Measurements from ENCODE around the gene C3orf22. TPM values are rescaled to one million over a fixed set of nuclear protein-coding genes. Genes with fewer than 3 reads are reported as not detected.

Gene C3orf22
- total and polyA plus RNA-seq, 2 experiments from 2014 or later = not detected

DNA sequence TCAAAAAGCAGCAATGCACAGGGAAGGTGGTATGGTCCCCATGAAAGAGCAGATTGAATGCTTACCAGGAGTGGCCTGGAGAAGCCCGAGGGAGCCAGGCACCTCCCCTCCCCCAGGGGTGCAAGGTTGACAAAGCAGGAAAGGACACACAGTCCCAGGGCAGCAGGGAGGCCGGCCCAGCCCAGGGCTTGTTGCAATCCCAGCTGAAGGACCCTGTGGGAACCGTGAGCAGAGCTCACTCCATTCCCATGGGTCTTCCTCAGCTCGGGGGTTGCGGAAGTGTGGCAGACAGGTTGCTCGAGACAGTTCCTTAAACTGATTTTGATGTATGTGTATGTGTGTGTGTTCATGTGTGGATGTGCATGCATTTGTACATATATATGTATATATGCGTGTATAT lies 57.0 kb downstream of the C3orf22 start:
- peak in 1 of 2 donors; percentile 11 for DNase-seq (ENCODE audit: low read depth in 1 of 2, low spot score in 1 of 2)
- no peaks in the 10 kb centered on the region for H3K36me3 ChIP-seq
- H3K4me3 ChIP-seq = no peak overlapping the region
- TF ChIP-seq, protein P1, sequence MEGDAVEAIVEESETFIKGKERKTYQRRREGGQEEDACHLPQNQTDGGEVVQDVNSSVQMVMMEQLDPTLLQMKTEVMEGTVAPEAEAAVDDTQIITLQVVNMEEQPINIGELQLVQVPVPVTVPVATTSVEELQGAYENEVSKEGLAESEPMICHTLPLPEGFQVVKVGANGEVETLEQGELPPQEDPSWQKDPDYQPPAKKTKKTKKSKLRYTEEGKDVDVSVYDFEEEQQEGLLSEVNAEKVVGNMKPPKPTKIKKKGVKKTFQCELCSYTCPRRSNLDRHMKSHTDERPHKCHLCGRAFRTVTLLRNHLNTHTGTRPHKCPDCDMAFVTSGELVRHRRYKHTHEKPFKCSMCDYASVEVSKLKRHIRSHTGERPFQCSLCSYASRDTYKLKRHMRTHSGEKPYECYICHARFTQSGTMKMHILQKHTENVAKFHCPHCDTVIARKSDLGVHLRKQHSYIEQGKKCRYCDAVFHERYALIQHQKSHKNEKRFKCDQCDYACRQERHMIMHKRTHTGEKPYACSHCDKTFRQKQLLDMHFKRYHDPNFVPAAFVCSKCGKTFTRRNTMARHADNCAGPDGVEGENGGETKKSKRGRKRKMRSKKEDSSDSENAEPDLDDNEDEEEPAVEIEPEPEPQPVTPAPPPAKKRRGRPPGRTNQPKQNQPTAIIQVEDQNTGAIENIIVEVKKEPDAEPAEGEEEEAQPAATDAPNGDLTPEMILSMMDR (IDR thresholded peaks at IDR 0.05; ENCODE audit: low read depth, low read length) = no peak
- H3K4me1 ChIP-seq (ENCODE audit: low read depth) = no peaks in the 10 kb centered on the region
- H3K9me3 ChIP-seq (ENCODE audit: low read depth) = no peaks in the 10 kb centered on the region
- H3K27ac ChIP-seq = no peak overlapping the region
- H3K27me3 ChIP-seq = no peaks in the 10 kb centered on the region

DNA sequence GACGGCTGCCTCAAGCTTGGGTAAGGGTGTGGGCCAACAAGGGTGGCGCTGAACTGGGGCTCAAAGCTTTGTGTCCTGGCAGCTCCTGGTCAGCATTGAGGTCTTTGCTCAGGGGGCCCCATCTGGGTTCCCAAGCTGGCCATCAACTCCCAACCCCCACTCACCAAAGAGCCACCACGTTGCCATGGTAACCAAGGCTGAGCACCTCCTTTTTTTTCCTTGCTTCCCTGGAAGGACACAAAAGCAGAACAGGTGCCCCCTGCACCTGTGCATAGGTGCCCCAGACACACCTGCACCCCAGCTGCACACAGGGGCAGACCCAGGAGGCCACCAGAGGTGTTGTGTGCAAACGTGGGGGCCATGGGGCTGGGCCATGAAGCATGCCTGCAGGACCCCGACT lies 57.7 kb downstream of the C3orf22 start:
- Histone ChIP-seq H3K4me1 (ENCODE audit: low read depth) (no peaks in the 10 kb centered on the region), H3K36me3 (no peaks in the 10 kb centered on the region), H3K9me3 (ENCODE audit: low read depth) (no peaks in the 10 kb centered on the region), H3K27ac (no peak overlapping the region), H3K4me3 (no peak overlapping the region), H3K27me3 (no peaks in the 10 kb centered on the region)
- no peak for DNase-seq (ENCODE audit: low read depth in 1 of 2, low spot score in 1 of 2)
- TF ChIP-seq, protein P1 (IDR thresholded peaks at IDR 0.05; ENCODE audit: low read depth, low read length) = no peak

DNA sequence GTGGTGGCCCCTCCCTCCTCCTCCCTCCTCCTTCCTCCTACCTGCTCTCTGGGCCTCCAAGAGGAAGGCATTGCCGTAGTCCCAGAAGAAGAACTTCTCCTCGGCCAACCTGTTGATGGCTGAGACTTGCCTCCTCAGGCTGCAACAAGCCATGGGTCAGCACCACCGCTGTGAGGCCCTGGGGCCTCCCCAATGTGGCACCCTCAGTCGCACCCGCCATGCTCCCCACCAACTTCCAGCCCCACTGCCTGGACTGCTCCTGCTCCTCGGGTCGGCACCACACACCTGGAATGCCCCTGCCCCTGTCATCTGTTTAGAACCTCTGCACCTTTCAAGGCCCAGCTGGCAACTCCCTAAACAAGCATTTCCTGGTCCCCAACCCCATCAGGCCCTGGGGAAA lies 58.7 kb downstream of the C3orf22 start:
- Histone ChIP-seq H3K27ac (no peak overlapping the region), H3K4me1 (ENCODE audit: low read depth) (no peaks in the 10 kb centered on the region), H3K9me3 (ENCODE audit: low read depth) (no peaks in the 10 kb centered on the region), H3K36me3 (no peaks in the 10 kb centered on the region), H3K27me3 (no peaks in the 10 kb centered on the region), H3K4me3 (no peak overlapping the region)
- DNase-seq (ENCODE audit: low read depth in 1 of 2, low spot score in 1 of 2) = no peak
- TF ChIP-seq, protein P1 (IDR thresholded peaks at IDR 0.05; ENCODE audit: low read depth, low read length) = no peak

Other genes starting within 250 kb of the C3orf22 start
- gene KLF15, start 201.5 kb downstream of the C3orf22 start, total RNA-seq = 9.5 and 16.5 TPM in 2 replicates
- 0.75 and 6.3 TPM in 2 replicates for gene KLF15, start 201.5 kb downstream of the C3orf22 start, polyA plus RNA-seq
- gene CFAP100, start 164.0 kb downstream of the C3orf22 start, total RNA-seq = not detected in 2 replicates
- gene CFAP100, start 164.0 kb downstream of the C3orf22 start, polyA plus RNA-seq = 0.09 TPM in 1 of 2 replicates, not detected in the other
- gene ZXDC, start 83.0 kb downstream of the C3orf22 start, total RNA-seq = 34.3 and 56.3 TPM in 2 replicates
- gene ZXDC, start 83.0 kb downstream of the C3orf22 start, polyA plus RNA-seq = 40.4 and 46.3 TPM in 2 replicates
- not detected in 2 replicates for gene UROC1, start 41.2 kb downstream of the C3orf22 start, total RNA-seq
- not detected in 2 replicates for gene UROC1, start 41.2 kb downstream of the C3orf22 start, polyA plus RNA-seq
- 0.67 and 0.89 TPM in 2 replicates for gene CHST13, start 34.8 kb downstream of the C3orf22 start, total RNA-seq
- gene CHST13, start 34.8 kb downstream of the C3orf22 start, polyA plus RNA-seq = 1.8 and 1.9 TPM in 2 replicates
- gene TXNRD3, start 96.2 kb upstream of the C3orf22 start, total RNA-seq = 8.1 and 11.7 TPM in 2 replicates
- 8.7 and 15.7 TPM in 2 replicates for gene TXNRD3, start 96.2 kb upstream of the C3orf22 start, polyA plus RNA-seq
- gene CHCHD6, start 145.3 kb upstream of the C3orf22 start, total RNA-seq = 76.0 and 80.1 TPM in 2 replicates
- 94.9 and 102 TPM in 2 replicates for gene CHCHD6, start 145.3 kb upstream of the C3orf22 start, polyA plus RNA-seq

Data from cardiac muscle cell (in vitro differentiated cells and primary cell).